Prostate gland (tissue), 2 donors: ENCODE results near the gene NPR1. TPM values are rescaled to one million over a fixed set of nuclear protein-coding genes. Genes with fewer than 3 reads are reported as not detected.

Source experiments
- DNase-seq: peaks from one replicate; pipeline ENCODE4 v3.0.0-alpha.2; 2019; ENCODE audit warnings: low spot score
- H3K27ac ChIP-seq, 2 donors: fragments of 200-600 bp; sonication (generic); 2 replicates each; pipeline ENCODE4 v1.5.1; 2017 to 2019
- H3K27me3 ChIP-seq: fragments of 200-600 bp; sonication (generic); replicated peaks from 2 replicates; pipeline ENCODE4 v1.5.1; 2019; ENCODE audit not compliant: insufficient read depth
- H3K36me3 ChIP-seq, 2 donors: fragments of 200-600 bp; sonication (generic); 1 replicate in 1 of 2; 2 replicates in 1 of 2; pipeline versions ENCODE4 v1.5.1 to v1.8.1; 2017 to 2019
- H3K4me1 ChIP-seq: fragments of 200-600 bp; sonication (generic); replicated peaks from 2 replicates; pipeline ENCODE4 v1.5.1; 2019
- H3K4me3 ChIP-seq, 2 donors: fragments of 200-600 bp; sonication (generic); 2 replicates each; pipeline ENCODE4 v1.5.1; 2017 to 2019
- H3K9me3 ChIP-seq: fragments of 200-600 bp; sonication (generic); 2 replicates; pipeline ENCODE4 v1.5.1; 2017
- CTCF ChIP-seq, 4 experiments: fragments of 200-600 bp in 2 of 4; fragments of 450-650 bp in 2 of 4; sonication (generic) in 2 of 4; IDR thresholded peaks; 1 replicate in 3 of 4; 2 replicates in 1 of 4; pipeline ENCODE4 v1.5.1; 2016 to 2019; ENCODE audit warnings: antibody characterized with exemption in 4 of 4, mild to moderate bottlenecking in 2 of 4, moderate library complexity in 2 of 4
- POLR2A ChIP-seq: fragments of 450-650 bp; IDR thresholded peaks from one replicate; pipeline ENCODE4 v1.6.1; 2016; ENCODE audit warnings: antibody characterized with exemption, mild to moderate bottlenecking
- POLR2AphosphoS5 ChIP-seq: sonication (generic); formaldehyde crosslinking; IDR thresholded peaks from one replicate; pipeline ENCODE4 v1.6.1; 2017; ENCODE audit warnings: antibody characterized with exemption
- WGBS: methylation state at CpG from one replicate; pipeline ENCODE4 v1.1.5; 2018; 5-methylcytosine and 5-hydroxymethylcytosine counted together
- intact Hi-C: fragments of 100-400 bp; cut with DNase I; formaldehyde crosslinking; loops from one replicate; pipeline ENCODE4 v1.14.2; 2022
- total RNA-seq, 2 donors: library from RNA; depleted of rRNA; stranded (reverse); fragments of >200 nt; gene quantifications; one replicate each; pipeline ENCODE4 v1.1.0, GENCODE V29; 2016

NPR1 gene
- total RNA-seq, 2 donors from 2014 or later, result 2.9 to 6.0 TPM

GRCh38 chr1:153652805-153653500, 25.5 kb upstream of the NPR1 start:
- H3K4me1 ChIP-seq, result peaks cover 4% of the 10 kb centered on the region
- no peak for TF ChIP-seq POLR2A
- TF ChIP-seq POLR2AphosphoS5, result peak; percentile 39
- TF ChIP-seq CTCF (IDR thresholded peaks at IDR 0.05), result no peak

GRCh38 chr1:153655333-153655732, 23.2 kb upstream of the NPR1 start:
- Histone ChIP-seq H3K9me3 (no peaks in the 10 kb centered on the region), H3K27me3 (no peaks in the 10 kb centered on the region), H3K4me3 (no peak overlapping the region), H3K27ac (no peak overlapping the region), H3K4me1 (no peaks in the 10 kb centered on the region), H3K36me3 (no peaks in the 10 kb centered on the region)
- intact Hi-C loops, result no loop called here
- DNase-seq, result no peak
- WGBS, result 78% methylated on average over 3 of the region's 3 CpGs
- TF ChIP-seq POLR2A (no peak), POLR2AphosphoS5 (no peak), CTCF (IDR thresholded peaks at IDR 0.05) (no peak)

More at GRCh38 chr1:153652805-153653500, 25.5 kb upstream of the NPR1 start:
- DNase-seq, result no peak
- intact Hi-C loops, result no loop called here
- 55% methylated on average over 3 of the region's 3 CpGs for whole genome bisulfite sequencing
- H3K27ac ChIP-seq, result peak overlapping the region; percentile 28 to 47
- H3K9me3 ChIP-seq, result no peaks in the 10 kb centered on the region
- H3K36me3 ChIP-seq, result no peaks in the 10 kb centered on the region
- no peaks in the 10 kb centered on the region for H3K27me3 ChIP-seq
- H3K4me3 ChIP-seq, result no peak overlapping the region

GRCh38 chr1:153658400-153659174, 19.9 kb upstream of the NPR1 start, which contains the start of gene SNAPIN:
Gene SNAPIN, plus strand, starts transcription at chr1:153658703. Its CDS starts 41 bp downstream, at chr1:153658744.
- H3K4me1 ChIP-seq, result no peaks in the 10 kb centered on the region
- H3K36me3 ChIP-seq, result peaks cover 0 to 6% of the 10 kb centered on the region in 2 donors
- WGBS, result 2% methylated on average over 53 of the region's 53 CpGs
- peak; percentile 87 for DNase-seq
- intact Hi-C loops, result loop anchor here (2.0 kb wide), 1 partner anchor 24 kb away; the partner anchor contains the start of gene CHTOP
- peak within 1 kb of the TSS; percentile 67 to 69 for H3K4me3 ChIP-seq
- peak within 1 kb of the TSS; percentile 96 for H3K27ac ChIP-seq
- no peaks in the 10 kb centered on the region for H3K27me3 ChIP-seq
- no peaks in the 10 kb centered on the region for H3K9me3 ChIP-seq
- TF ChIP-seq POLR2A, result peak; percentile 61
- peak in 2 of 4 experiments; percentile 31 to 39 for TF ChIP-seq CTCF (IDR thresholded peaks at IDR 0.05)
- TF ChIP-seq POLR2AphosphoS5, result peak; percentile 91

- DNase-seq, result no peak
- Histone ChIP-seq H3K27me3 (no peaks in the 10 kb centered on the region), H3K27ac (peak overlapping the region; percentile 96), H3K4me3 (peak overlapping the region; percentile 67 to 69), H3K9me3 (no peaks in the 10 kb centered on the region), H3K36me3 (peaks cover 0 to 6% of the 10 kb centered on the region in 2 donors), H3K4me1 (no peaks in the 10 kb centered on the region)
- intact Hi-C loops, result loop anchor here (2.0 kb wide), 1 partner anchor 24 kb away; the partner anchor contains the start of gene CHTOP
- 27% methylated on average over 8 of the region's 8 CpGs for WGBS
- TF ChIP-seq POLR2A, result no peak
- TF ChIP-seq CTCF (IDR thresholded peaks at IDR 0.05), result no peak
- TF ChIP-seq POLR2AphosphoS5, result no peak
These were observed 19.3 kb upstream of the NPR1 start for GRCh38 chr1:153659175-153659534.
